ENCODE measurements around the gene ADARB1.

Gene ADARB1

DNA sequence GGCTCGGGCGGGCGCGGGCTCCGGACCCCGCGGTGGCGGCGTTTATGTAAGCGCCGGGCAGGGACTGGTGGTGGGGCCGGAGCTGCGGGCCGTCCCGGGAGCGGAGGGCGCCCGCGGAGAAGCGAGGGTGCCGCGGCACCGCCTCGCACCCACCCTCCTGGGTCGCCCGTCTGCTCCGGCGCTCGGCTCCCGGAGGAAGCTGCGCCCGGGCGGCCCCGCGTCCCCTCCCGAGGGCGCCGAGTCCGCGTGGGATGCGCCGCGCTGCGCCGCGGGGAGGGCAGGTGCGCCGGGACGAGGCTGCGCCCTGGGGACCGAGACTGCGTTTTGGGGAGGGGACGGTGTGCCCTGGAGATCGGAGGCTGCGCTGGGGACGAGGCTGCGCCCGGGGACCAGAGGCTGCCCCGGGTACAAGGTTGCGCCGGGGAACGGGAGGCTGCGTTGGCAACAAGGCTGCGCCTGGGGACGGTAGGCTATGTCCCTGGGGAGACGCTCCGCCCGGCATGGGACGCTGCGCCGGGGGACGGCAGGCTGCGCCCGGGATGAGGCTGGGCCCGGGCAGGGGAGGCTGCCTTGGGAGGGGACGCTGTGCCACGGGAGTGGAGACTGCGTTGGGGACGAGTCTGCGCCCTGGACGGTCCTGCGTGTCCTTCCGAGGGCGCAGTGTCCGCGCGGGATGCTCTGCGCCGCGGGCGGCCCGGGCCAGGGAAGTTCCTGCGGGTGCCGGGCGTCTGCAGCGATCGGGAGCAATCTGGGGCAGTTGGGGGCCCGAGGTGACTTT lies 627 bp downstream of the ADARB1 start:
- Histone ChIP-seq H3K27ac (ENCODE audit: low read depth, low read length, poor library complexity, severe bottlenecking) (no peak overlapping the region), H3K9me3 (ENCODE audit: low read length) (no peaks in the 10 kb centered on the region), H3K9me2 (ENCODE audit: low read depth, low read length) (no peaks in the 10 kb centered on the region), H2AFZ (ENCODE audit: low read length) (no peak overlapping the region), H3F3A (ENCODE audit: insufficient read depth, low read length) (no peaks in the 10 kb centered on the region), H3K4me2 (ENCODE audit: low read length) (peak overlapping the region; percentile 60), H3K4me1 (ENCODE audit: insufficient read depth, low read length, severe bottlenecking) (peaks cover 10% of the 10 kb centered on the region), H3K9ac (ENCODE audit: low read length) (no peak overlapping the region; the same call in 1 of the 2 replicates), H3K27me3 (ENCODE audit: insufficient read depth, low read length) (0 out of 2 replicates have a peak, but pooled peaks cover 14% of the 10 kb centered on the region), H3K4me3 (ENCODE audit: low read depth, low read length, poor library complexity, severe bottlenecking) (peak overlapping the region; percentile 49), H3K36me3 (ENCODE audit: insufficient read depth, low read length) (no peaks in the 10 kb centered on the region), H3K79me2 (ENCODE audit: insufficient read depth, low read length) (no peaks in the 10 kb centered on the region), H4K20me1 (ENCODE audit: insufficient read depth, low read length) (no peaks in the 10 kb centered on the region)
- TF ChIP-seq, protein P1, sequence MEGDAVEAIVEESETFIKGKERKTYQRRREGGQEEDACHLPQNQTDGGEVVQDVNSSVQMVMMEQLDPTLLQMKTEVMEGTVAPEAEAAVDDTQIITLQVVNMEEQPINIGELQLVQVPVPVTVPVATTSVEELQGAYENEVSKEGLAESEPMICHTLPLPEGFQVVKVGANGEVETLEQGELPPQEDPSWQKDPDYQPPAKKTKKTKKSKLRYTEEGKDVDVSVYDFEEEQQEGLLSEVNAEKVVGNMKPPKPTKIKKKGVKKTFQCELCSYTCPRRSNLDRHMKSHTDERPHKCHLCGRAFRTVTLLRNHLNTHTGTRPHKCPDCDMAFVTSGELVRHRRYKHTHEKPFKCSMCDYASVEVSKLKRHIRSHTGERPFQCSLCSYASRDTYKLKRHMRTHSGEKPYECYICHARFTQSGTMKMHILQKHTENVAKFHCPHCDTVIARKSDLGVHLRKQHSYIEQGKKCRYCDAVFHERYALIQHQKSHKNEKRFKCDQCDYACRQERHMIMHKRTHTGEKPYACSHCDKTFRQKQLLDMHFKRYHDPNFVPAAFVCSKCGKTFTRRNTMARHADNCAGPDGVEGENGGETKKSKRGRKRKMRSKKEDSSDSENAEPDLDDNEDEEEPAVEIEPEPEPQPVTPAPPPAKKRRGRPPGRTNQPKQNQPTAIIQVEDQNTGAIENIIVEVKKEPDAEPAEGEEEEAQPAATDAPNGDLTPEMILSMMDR (IDR thresholded peaks at IDR 0.05; ENCODE audit: low read length), result no peak
- no peak for TF ChIP-seq EZH2 (IDR thresholded peaks at IDR 0.05; ENCODE audit: borderline replicate concordance, low read length)

DNA sequence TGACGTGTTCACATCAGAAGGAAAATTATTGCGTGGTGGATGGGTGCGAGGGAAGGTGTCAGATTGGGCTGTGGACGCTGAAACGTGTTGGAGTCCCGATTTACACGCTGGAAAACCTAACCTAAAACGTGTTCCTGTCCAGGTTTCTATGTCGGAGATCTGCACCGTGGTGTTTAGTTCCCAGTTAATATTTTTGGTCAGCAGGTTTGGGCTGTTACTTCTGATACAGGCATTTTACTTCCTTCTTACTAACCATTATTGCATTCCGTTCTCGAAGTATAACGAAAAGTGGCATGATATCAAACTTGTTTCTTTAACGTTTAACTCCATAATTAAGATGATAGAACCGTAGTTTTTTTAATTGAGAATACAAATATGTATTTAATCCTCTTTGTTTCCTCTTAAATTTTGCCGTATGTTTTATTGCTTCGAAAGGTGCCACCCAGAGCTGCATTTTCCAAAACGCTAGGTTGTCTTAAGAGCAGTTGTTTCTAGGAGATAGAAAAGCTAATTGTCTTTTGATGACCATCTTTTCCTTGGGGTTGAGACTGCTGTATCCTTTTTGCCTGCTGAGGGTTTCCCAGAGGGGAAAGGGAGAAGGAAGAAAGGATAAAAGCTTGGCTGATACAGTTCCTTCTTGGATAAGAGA lies 1.3 kb downstream of the ADARB1 start:
- Histone ChIP-seq H2AFZ (ENCODE audit: low read length) (no peak overlapping the region), H3K4me2 (ENCODE audit: low read length) (0 out of 2 replicates have a peak overlapping the region, but pooled peaks have one; percentile 60), H3K36me3 (ENCODE audit: insufficient read depth, low read length) (no peaks in the 10 kb centered on the region), H3K9ac (ENCODE audit: low read length) (no peak overlapping the region), H3K79me2 (ENCODE audit: insufficient read depth, low read length) (no peaks in the 10 kb centered on the region), H3K27ac (ENCODE audit: low read depth, low read length, poor library complexity, severe bottlenecking) (no peak overlapping the region), H3K9me3 (ENCODE audit: low read length) (no peaks in the 10 kb centered on the region), H3F3A (ENCODE audit: insufficient read depth, low read length) (no peaks in the 10 kb centered on the region), H4K20me1 (ENCODE audit: insufficient read depth, low read length) (no peaks in the 10 kb centered on the region), H3K4me3 (ENCODE audit: low read depth, low read length, poor library complexity, severe bottlenecking) (peak overlapping the region; percentile 49), H3K9me2 (ENCODE audit: low read depth, low read length) (no peaks in the 10 kb centered on the region), H3K4me1 (ENCODE audit: insufficient read depth, low read length, severe bottlenecking) (peaks cover 10% of the 10 kb centered on the region), H3K27me3 (ENCODE audit: insufficient read depth, low read length) (0 out of 2 replicates have a peak, but pooled peaks cover 14% of the 10 kb centered on the region)
- TF ChIP-seq, protein P1 (IDR thresholded peaks at IDR 0.05; ENCODE audit: low read length), result no peak
- TF ChIP-seq EZH2 (IDR thresholded peaks at IDR 0.05; ENCODE audit: borderline replicate concordance, low read length), result no peak

DNA sequence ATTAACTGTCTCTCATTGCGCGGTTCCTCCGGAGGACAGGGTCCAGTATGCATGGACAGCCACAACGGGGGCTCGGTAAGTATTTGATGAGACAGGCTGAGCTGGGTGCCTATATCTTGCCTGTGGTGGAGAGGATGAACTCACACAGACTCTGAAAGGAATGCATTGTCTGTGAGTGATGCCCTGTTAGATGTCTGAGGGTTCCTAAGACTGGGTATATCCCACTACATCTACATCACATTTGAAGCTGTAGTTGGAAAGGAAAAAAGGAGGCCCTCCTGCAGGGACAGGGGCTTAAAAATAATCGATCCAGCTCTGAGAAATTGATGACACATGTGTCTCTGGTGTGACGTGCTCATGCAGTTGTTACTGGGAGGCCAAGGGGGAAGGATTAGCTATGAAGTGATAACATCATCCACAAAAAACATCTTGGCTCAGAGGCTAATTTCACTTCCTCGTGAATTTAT lies 1.9 kb downstream of the ADARB1 start:
- Histone ChIP-seq H3F3A (ENCODE audit: insufficient read depth, low read length) (no peaks in the 10 kb centered on the region), H3K9me3 (ENCODE audit: low read length) (no peaks in the 10 kb centered on the region), H3K36me3 (ENCODE audit: insufficient read depth, low read length) (no peaks in the 10 kb centered on the region), H3K4me1 (ENCODE audit: insufficient read depth, low read length, severe bottlenecking) (peaks cover 10% of the 10 kb centered on the region), H3K4me2 (ENCODE audit: low read length) (no peak overlapping the region), H3K27me3 (ENCODE audit: insufficient read depth, low read length) (0 out of 2 replicates have a peak, but pooled peaks cover 14% of the 10 kb centered on the region), H4K20me1 (ENCODE audit: insufficient read depth, low read length) (no peaks in the 10 kb centered on the region), H3K9ac (ENCODE audit: low read length) (no peak overlapping the region), H3K27ac (ENCODE audit: low read depth, low read length, poor library complexity, severe bottlenecking) (no peak overlapping the region), H2AFZ (ENCODE audit: low read length) (no peak overlapping the region), H3K79me2 (ENCODE audit: insufficient read depth, low read length) (no peaks in the 10 kb centered on the region), H3K4me3 (ENCODE audit: low read depth, low read length, poor library complexity, severe bottlenecking) (no peak overlapping the region), H3K9me2 (ENCODE audit: low read depth, low read length) (no peaks in the 10 kb centered on the region)
- no peak for TF ChIP-seq EZH2 (IDR thresholded peaks at IDR 0.05; ENCODE audit: borderline replicate concordance, low read length)

All from OCI-LY1 (cell line).